SK-N-MC (cell line): ENCODE data around the gene TMEM181.

Experiments
- EZH2 ChIP-seq: fragments of 200-600 bp; sonication (generic); IDR thresholded peaks from one replicate; pipeline ENCODE4 v1.6.1; 2017; ENCODE audit warnings: antibody characterized with exemption
- FOXP2 ChIP-seq: optimal IDR thresholded peaks from 2 replicates; pipeline ENCODE3; 2011; ENCODE audit warnings: mild to moderate bottlenecking, moderate library complexity; ENCODE audit not compliant: insufficient read depth; ENCODE audit errors: extremely low read length, control extremely low read depth
- POLR2AphosphoS5 ChIP-seq: IDR thresholded peaks from 2 replicates; pipeline ENCODE4 v1.6.1; 2012; ENCODE audit warnings: mild to moderate bottlenecking, low read depth, low read length, borderline replicate concordance

GRCh38 chr6:158557927-158558326, 2.0 kb upstream of the TMEM181 start:
- no peak for TF ChIP-seq EZH2
- no peak for TF ChIP-seq POLR2AphosphoS5
- no peak for TF ChIP-seq FOXP2
